ENCODE results near the gene ZC3H6. TPM values are rescaled to one million over a fixed set of nuclear protein-coding genes. Genes with fewer than 3 reads are reported as not detected.

The ZC3H6 gene
- total RNA-seq, 3 donors from 2014 or later, result 14.4 to 20.3 (median 18.2) TPM

GRCh38 chr2:112314856-112315255 is 39.5 kb downstream of the ZC3H6 start:
- intact Hi-C loops (cut with DNase I; ENCODE audit: low total_unique reads), result no loop called here
- no peaks in the 10 kb centered on the region for H3K36me3 ChIP-seq
- no peak overlapping the region for H3K4me3 ChIP-seq
- DNase-seq (ENCODE audit: low spot score in 2 of 2), result no peak
- no peaks in the 10 kb centered on the region for H3K4me1 ChIP-seq
- H3K27ac ChIP-seq, result no peak overlapping the region
- TF ChIP-seq POLR2AphosphoS5 (IDR thresholded peaks at IDR 0.05), result no peak
- TF ChIP-seq POLR2A (IDR thresholded peaks at IDR 0.05), result no peak
- TF ChIP-seq, protein P1, sequence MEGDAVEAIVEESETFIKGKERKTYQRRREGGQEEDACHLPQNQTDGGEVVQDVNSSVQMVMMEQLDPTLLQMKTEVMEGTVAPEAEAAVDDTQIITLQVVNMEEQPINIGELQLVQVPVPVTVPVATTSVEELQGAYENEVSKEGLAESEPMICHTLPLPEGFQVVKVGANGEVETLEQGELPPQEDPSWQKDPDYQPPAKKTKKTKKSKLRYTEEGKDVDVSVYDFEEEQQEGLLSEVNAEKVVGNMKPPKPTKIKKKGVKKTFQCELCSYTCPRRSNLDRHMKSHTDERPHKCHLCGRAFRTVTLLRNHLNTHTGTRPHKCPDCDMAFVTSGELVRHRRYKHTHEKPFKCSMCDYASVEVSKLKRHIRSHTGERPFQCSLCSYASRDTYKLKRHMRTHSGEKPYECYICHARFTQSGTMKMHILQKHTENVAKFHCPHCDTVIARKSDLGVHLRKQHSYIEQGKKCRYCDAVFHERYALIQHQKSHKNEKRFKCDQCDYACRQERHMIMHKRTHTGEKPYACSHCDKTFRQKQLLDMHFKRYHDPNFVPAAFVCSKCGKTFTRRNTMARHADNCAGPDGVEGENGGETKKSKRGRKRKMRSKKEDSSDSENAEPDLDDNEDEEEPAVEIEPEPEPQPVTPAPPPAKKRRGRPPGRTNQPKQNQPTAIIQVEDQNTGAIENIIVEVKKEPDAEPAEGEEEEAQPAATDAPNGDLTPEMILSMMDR (IDR thresholded peaks at IDR 0.05), result no peak
- no peaks in the 10 kb centered on the region for H3K9me3 ChIP-seq
- no peaks in the 10 kb centered on the region for H3K27me3 ChIP-seq

GRCh38 chr2:112317303-112318158 is 42.1 kb downstream of the ZC3H6 start:
- H3K27ac ChIP-seq, result no peak overlapping the region
- H3K27me3 ChIP-seq, result no peaks in the 10 kb centered on the region
- no peak for DNase-seq (ENCODE audit: low spot score in 2 of 2)
- no peak for TF ChIP-seq POLR2A (IDR thresholded peaks at IDR 0.05)
- no peaks in the 10 kb centered on the region for H3K4me1 ChIP-seq
- intact Hi-C loops (cut with DNase I; ENCODE audit: low total_unique reads), result no loop called here
- H3K9me3 ChIP-seq, result no peaks in the 10 kb centered on the region
- H3K36me3 ChIP-seq, result no peaks in the 10 kb centered on the region
- no peak overlapping the region for H3K4me3 ChIP-seq

DNA sequence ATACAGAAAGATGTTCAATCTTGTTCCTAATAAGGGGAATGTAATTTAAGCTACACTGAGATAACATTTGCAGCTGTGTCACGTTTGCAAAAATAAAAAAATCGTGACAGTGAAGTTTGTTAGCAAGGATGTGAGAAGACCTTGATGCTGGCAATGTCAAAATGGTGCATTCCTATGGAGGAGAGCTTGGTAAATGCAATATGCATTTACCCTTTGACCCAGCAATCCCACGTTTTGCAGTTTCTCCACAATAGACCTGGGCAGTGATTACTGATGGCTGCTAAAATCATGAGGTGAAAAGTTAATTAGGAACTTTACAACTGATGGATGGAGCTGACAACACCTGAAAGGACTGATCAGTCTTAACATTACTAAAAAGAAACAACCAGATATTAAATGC is 43.1 kb downstream of the ZC3H6 start:
- no peaks in the 10 kb centered on the region for H3K4me1 ChIP-seq
- DNase-seq (ENCODE audit: low spot score in 2 of 2), result no peak
- no peaks in the 10 kb centered on the region for H3K27me3 ChIP-seq
- H3K4me3 ChIP-seq, result no peak overlapping the region
- no peaks in the 10 kb centered on the region for H3K9me3 ChIP-seq
- no peak overlapping the region for H3K27ac ChIP-seq
- intact Hi-C loops (cut with DNase I; ENCODE audit: low total_unique reads), result no loop called here
- H3K36me3 ChIP-seq, result no peaks in the 10 kb centered on the region
- TF ChIP-seq POLR2AphosphoS5 (IDR thresholded peaks at IDR 0.05) (no peak), POLR2A (IDR thresholded peaks at IDR 0.05) (no peak)
- TF ChIP-seq, protein P1 (IDR thresholded peaks at IDR 0.05), result no peak

DNA sequence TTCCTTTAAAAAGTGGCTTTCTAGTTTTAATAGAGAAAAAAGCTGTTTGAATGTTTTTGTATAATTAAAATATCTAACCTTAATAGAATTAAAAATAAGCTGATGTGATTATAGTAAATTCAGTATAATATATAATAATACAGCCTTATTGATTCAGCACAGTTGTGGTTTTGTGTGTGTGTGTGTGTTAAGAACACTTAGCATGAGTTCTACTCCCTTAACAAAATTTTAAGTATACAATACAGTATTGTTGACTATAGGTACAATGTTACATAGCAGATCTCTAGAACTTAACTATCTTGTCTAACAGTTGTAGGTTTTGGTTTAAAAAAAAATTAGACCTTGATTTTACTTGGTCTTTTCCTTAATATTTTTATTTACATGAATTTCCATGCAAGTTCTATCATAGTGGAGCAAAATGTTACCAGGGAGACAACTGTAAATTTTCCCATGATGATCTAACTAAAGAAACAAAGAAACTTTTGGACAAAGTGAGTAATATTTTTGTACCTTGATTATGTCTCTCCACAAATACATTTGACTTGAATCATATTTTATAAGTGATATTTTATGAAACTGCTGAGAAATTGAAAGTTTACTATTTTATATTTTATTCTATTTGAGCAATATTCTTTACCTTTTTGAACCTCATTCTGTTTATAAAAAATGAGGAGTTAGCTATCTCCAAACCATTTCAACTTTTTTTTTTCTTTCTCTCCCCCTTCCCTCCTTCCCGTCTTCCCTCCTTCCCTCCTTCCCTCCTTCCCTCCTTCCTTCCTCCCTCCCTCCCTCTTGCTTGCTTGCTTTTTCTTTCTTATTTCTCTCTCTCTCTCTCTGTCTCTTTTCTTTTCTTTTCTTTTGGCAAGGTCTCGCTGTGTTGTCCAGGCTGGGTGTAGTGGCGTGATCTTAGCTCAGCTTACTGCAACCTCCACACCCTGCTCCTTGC is 46.3 kb downstream of the ZC3H6 start:
- no peaks in the 10 kb centered on the region for H3K36me3 ChIP-seq
- TF ChIP-seq, protein P1 (IDR thresholded peaks at IDR 0.05), result no peak
- no peak for TF ChIP-seq POLR2A (IDR thresholded peaks at IDR 0.05)
- TF ChIP-seq POLR2AphosphoS5 (IDR thresholded peaks at IDR 0.05), result no peak
- no peaks in the 10 kb centered on the region for H3K9me3 ChIP-seq
- no peak for DNase-seq (ENCODE audit: low spot score in 2 of 2)
- H3K4me3 ChIP-seq, result no peak overlapping the region
- H3K4me1 ChIP-seq, result no peaks in the 10 kb centered on the region
- H3K27me3 ChIP-seq, result no peaks in the 10 kb centered on the region
- intact Hi-C loops (cut with DNase I; ENCODE audit: low total_unique reads), result no loop called here
- H3K27ac ChIP-seq, result no peak overlapping the region

GRCh38 chr2:112322919-112323318 is 47.5 kb downstream of the ZC3H6 start:
- intact Hi-C loops (cut with DNase I; ENCODE audit: low total_unique reads), result no loop called here
- Histone ChIP-seq H3K27ac (no peak overlapping the region), H3K27me3 (no peaks in the 10 kb centered on the region), H3K4me1 (no peaks in the 10 kb centered on the region), H3K9me3 (no peaks in the 10 kb centered on the region), H3K4me3 (no peak overlapping the region), H3K36me3 (no peaks in the 10 kb centered on the region)
- no peak for TF ChIP-seq POLR2A (IDR thresholded peaks at IDR 0.05)
- no peak for TF ChIP-seq POLR2AphosphoS5 (IDR thresholded peaks at IDR 0.05)
- TF ChIP-seq, protein P1 (IDR thresholded peaks at IDR 0.05), result no peak
- no peak for DNase-seq (ENCODE audit: low spot score in 2 of 2)

All from breast epithelium (tissue), 4 donors.